Astrocyte (in vitro differentiated cells and primary cell): ENCODE data around the gene CDKAL1.

Source experiments
- CTCF ChIP-seq: IDR thresholded peaks from 2 replicates; pipeline ENCODE4 v1.5.1; 2011; ENCODE audit warnings: low read depth, mild to moderate bottlenecking, inconsistent platforms, low read length, moderate library complexity; ENCODE audit not compliant: insufficient read depth
- EZH2 ChIP-seq: IDR thresholded peaks from 2 replicates; pipeline ENCODE4 v1.6.1; 2012; ENCODE audit warnings: mild to moderate bottlenecking, low read length, inconsistent platforms; ENCODE audit not compliant: insufficient read depth

- TF ChIP-seq CTCF (no peak), EZH2 (no peak)
These were observed 105.9 kb downstream of the CDKAL1 start for GRCh38 chr6:20640181-20640580.
